Hepatocyte (in vitro differentiated cells): ENCODE results near the gene CDK5. TPM values are rescaled to one million over a fixed set of nuclear protein-coding genes. Genes with fewer than 3 reads are reported as not detected.
A peak's percentile ranks its signal among the peaks of the same experiment; 100 is the strongest.

Experiments
- DNase-seq: peaks from one replicate; pipeline ENCODE4 v3.0.0-alpha.2; 2016; ENCODE audit warnings: low spot score
- H2AFZ ChIP-seq: fragments of 200-600 bp; sonication (generic); 2 replicates; pipeline ENCODE4 v1.6.0; 2016; ENCODE audit warnings: antibody characterized with exemption, mild to moderate bottlenecking
- H3K27ac ChIP-seq: fragments of 200-600 bp; sonication (generic); 2 replicates; pipeline ENCODE4 v1.5.1; 2016; ENCODE audit warnings: mild to moderate bottlenecking
- H3K27me3 ChIP-seq: fragments of 200-600 bp; sonication (generic); 2 replicates; pipeline ENCODE4 v1.6.1; 2016
- H3K36me3 ChIP-seq: fragments of 200-600 bp; sonication (generic); replicated peaks from 2 replicates; pipeline ENCODE4 v1.5.1; 2016; ENCODE audit warnings: low read depth; ENCODE audit not compliant: insufficient read depth
- H3K4me1 ChIP-seq: fragments of 200-600 bp; sonication (generic); 2 replicates; pipeline ENCODE4 v1.5.1; 2016; ENCODE audit warnings: mild to moderate bottlenecking, moderate library complexity; ENCODE audit not compliant: insufficient read depth
- H3K4me2 ChIP-seq: fragments of 200-600 bp; sonication (generic); 2 replicates; pipeline ENCODE4 v1.6.0; 2016
- H3K4me3 ChIP-seq: fragments of 200-600 bp; sonication (generic); 2 replicates; pipeline ENCODE4 v1.5.1; 2016; ENCODE audit warnings: mild to moderate bottlenecking
- H3K79me2 ChIP-seq: fragments of 200-600 bp; sonication (generic); 2 replicates; pipeline ENCODE4 v1.6.0; 2017; ENCODE audit warnings: mild to moderate bottlenecking
- H3K9me2 ChIP-seq: fragments of 200-600 bp; sonication (generic); replicated peaks from 2 replicates; pipeline ENCODE4 v1.6.0; 2017; ENCODE audit warnings: mild to moderate bottlenecking; ENCODE audit not compliant: insufficient read depth
- H3K9me3 ChIP-seq: fragments of 200-600 bp; sonication (generic); 2 replicates; pipeline ENCODE4 v1.5.1; 2016; ENCODE audit warnings: low read depth, mild to moderate bottlenecking
- H4K20me1 ChIP-seq: fragments of 200-600 bp; sonication (generic); 2 replicates; pipeline ENCODE4 v1.6.0; 2016; ENCODE audit warnings: mild to moderate bottlenecking; ENCODE audit not compliant: insufficient read depth, poor library complexity, severe bottlenecking
- CTCF ChIP-seq: fragments of 200-600 bp; sonication (generic); IDR thresholded peaks from 2 replicates; pipeline ENCODE4 v1.5.1; 2016; ENCODE audit warnings: antibody characterized with exemption, mild to moderate bottlenecking; ENCODE audit not compliant: poor library complexity
- EZH2 ChIP-seq: fragments of 200-600 bp; sonication (generic); IDR thresholded peaks from 2 replicates; pipeline ENCODE4 v1.6.1; 2016; ENCODE audit warnings: antibody characterized with exemption, mild to moderate bottlenecking, borderline replicate concordance
- EZH2phosphoT487 ChIP-seq: fragments of 200-600 bp; sonication (generic); IDR thresholded peaks from one replicate; pipeline ENCODE4 v1.6.1; 2018; ENCODE audit warnings: antibody characterized with exemption, mild to moderate bottlenecking, low read depth, moderate library complexity; ENCODE audit not compliant: unreplicated experiment, severe bottlenecking
- WGBS: methylation state at CpG from one replicate; pipeline ENCODE4 v1.1.6; 2016; ENCODE audit warnings: low lambda C conversion rate; ENCODE audit errors: missing lambda C conversion rate; 5-methylcytosine and 5-hydroxymethylcytosine counted together
- polyA plus RNA-seq: library from polyadenylated mRNA; unstranded; fragments of >200 nt; fragmentation: Nextera tagmentation; extraction: Ambion mirVana; gene quantifications from 2 replicates; pipeline ENCODE4 v1.2.1, GENCODE V29; 2016
- total RNA-seq: library from RNA; depleted of rRNA; stranded (reverse); fragments of >200 nt; gene quantifications from 2 replicates; pipeline ENCODE4 v1.2.3, GENCODE V29; 2014

CDK5 gene
- total and polyA plus RNA-seq, 2 experiments from 2014 or later: 17.4 to 29.4 TPM

GRCh38 chr7:151065516-151065915, 7.8 kb upstream of the CDK5 start:
- 93% methylated on average over 14 of the region's 14 CpGs for WGBS
- no peaks in the 10 kb centered on the region for H3K9me3 ChIP-seq
- H3K36me3 ChIP-seq: no peaks in the 10 kb centered on the region
- peaks cover 41% of the 10 kb centered on the region for H3K79me2 ChIP-seq
- H2AFZ ChIP-seq: no peak overlapping the region
- peaks cover 29% of the 10 kb centered on the region for H4K20me1 ChIP-seq
- H3K27ac ChIP-seq: no peak overlapping the region
- DNase-seq: no peak
- no peaks in the 10 kb centered on the region for H3K27me3 ChIP-seq
- H3K4me2 ChIP-seq: no peak overlapping the region
- H3K4me3 ChIP-seq: no peak overlapping the region
- TF ChIP-seq EZH2: no peak
- TF ChIP-seq EZH2phosphoT487: no peak
- no peak for TF ChIP-seq CTCF
- H3K4me1 ChIP-seq: peaks cover 28% of the 10 kb centered on the region
- H3K9me2 ChIP-seq: no peaks in the 10 kb centered on the region

- DNase-seq: no peak
- WGBS: 96% methylated on average over 6 of the region's 6 CpGs
- no peaks in the 10 kb centered on the region for H3K36me3 ChIP-seq
- H4K20me1 ChIP-seq: peaks cover 29% of the 10 kb centered on the region
- H3K79me2 ChIP-seq: peaks cover 46% of the 10 kb centered on the region
- TF ChIP-seq CTCF: no peak
- TF ChIP-seq EZH2phosphoT487: no peak
- TF ChIP-seq EZH2: no peak
- H3K9me3 ChIP-seq: no peaks in the 10 kb centered on the region
- peaks cover 28% of the 10 kb centered on the region for H3K4me1 ChIP-seq
- H3K27me3 ChIP-seq: no peaks in the 10 kb centered on the region
- no peaks in the 10 kb centered on the region for H3K9me2 ChIP-seq
- H3K27ac ChIP-seq: no peak overlapping the region
- H3K4me2 ChIP-seq: no peak overlapping the region
- no peak overlapping the region for H3K4me3 ChIP-seq
- H2AFZ ChIP-seq: no peak overlapping the region
Measured at GRCh38 chr7:151064993-151065392, 7.3 kb upstream of the CDK5 start.

- H3K4me1 ChIP-seq: peaks cover 28% of the 10 kb centered on the region
- H3K4me2 ChIP-seq: no peak overlapping the region
- peaks cover 29% of the 10 kb centered on the region for H4K20me1 ChIP-seq
- no peaks in the 10 kb centered on the region for H3K9me3 ChIP-seq
- H3K27me3 ChIP-seq: no peaks in the 10 kb centered on the region
- no peak for DNase-seq
- H3K79me2 ChIP-seq: peaks cover 50% of the 10 kb centered on the region
- no peak overlapping the region for H3K4me3 ChIP-seq
- H3K9me2 ChIP-seq: no peaks in the 10 kb centered on the region
- no peak overlapping the region for H2AFZ ChIP-seq
- TF ChIP-seq EZH2phosphoT487 (no peak), CTCF (no peak), EZH2 (no peak)
- H3K27ac ChIP-seq: no peak overlapping the region
- 95% methylated on average over 13 of the region's 18 CpGs for WGBS
- H3K36me3 ChIP-seq: no peaks in the 10 kb centered on the region
Measured at GRCh38 chr7:151064454-151064853, 6.8 kb upstream of the CDK5 start.

GRCh38 chr7:151063212-151063561, 5.5 kb upstream of the CDK5 start:
- peaks cover 27% of the 10 kb centered on the region for H4K20me1 ChIP-seq
- peak; percentile 72 for DNase-seq
- no peaks in the 10 kb centered on the region for H3K36me3 ChIP-seq
- no peaks in the 10 kb centered on the region for H3K9me2 ChIP-seq
- no peaks in the 10 kb centered on the region for H3K27me3 ChIP-seq
- H3K79me2 ChIP-seq: peaks cover 47% of the 10 kb centered on the region
- peaks cover 39% of the 10 kb centered on the region for H3K4me1 ChIP-seq
- no peak overlapping the region for H2AFZ ChIP-seq
- WGBS: 17% methylated on average over 6 of the region's 11 CpGs
- no peaks in the 10 kb centered on the region for H3K9me3 ChIP-seq
- H3K4me2 ChIP-seq: peak overlapping the region; percentile 83
- peak overlapping the region; percentile 96 for H3K27ac ChIP-seq
- H3K4me3 ChIP-seq: no peak overlapping the region
- TF ChIP-seq CTCF (no peak), EZH2 (no peak), EZH2phosphoT487 (no peak)
